Hepatocyte (in vitro differentiated cells): Measurements from ENCODE around the gene DNPEP.

Source experiments
- CTCF ChIP-seq: fragments of 200-600 bp; sonication (generic); IDR thresholded peaks from 2 replicates; pipeline ENCODE4 v1.5.1; 2016; ENCODE audit warnings: antibody characterized with exemption, mild to moderate bottlenecking; ENCODE audit not compliant: poor library complexity
- EZH2 ChIP-seq: fragments of 200-600 bp; sonication (generic); IDR thresholded peaks from 2 replicates; pipeline ENCODE4 v1.6.1; 2016; ENCODE audit warnings: antibody characterized with exemption, mild to moderate bottlenecking, borderline replicate concordance
- EZH2phosphoT487 ChIP-seq: fragments of 200-600 bp; sonication (generic); IDR thresholded peaks from one replicate; pipeline ENCODE4 v1.6.1; 2018; ENCODE audit warnings: antibody characterized with exemption, mild to moderate bottlenecking, low read depth, moderate library complexity; ENCODE audit not compliant: unreplicated experiment, severe bottlenecking

DNA sequence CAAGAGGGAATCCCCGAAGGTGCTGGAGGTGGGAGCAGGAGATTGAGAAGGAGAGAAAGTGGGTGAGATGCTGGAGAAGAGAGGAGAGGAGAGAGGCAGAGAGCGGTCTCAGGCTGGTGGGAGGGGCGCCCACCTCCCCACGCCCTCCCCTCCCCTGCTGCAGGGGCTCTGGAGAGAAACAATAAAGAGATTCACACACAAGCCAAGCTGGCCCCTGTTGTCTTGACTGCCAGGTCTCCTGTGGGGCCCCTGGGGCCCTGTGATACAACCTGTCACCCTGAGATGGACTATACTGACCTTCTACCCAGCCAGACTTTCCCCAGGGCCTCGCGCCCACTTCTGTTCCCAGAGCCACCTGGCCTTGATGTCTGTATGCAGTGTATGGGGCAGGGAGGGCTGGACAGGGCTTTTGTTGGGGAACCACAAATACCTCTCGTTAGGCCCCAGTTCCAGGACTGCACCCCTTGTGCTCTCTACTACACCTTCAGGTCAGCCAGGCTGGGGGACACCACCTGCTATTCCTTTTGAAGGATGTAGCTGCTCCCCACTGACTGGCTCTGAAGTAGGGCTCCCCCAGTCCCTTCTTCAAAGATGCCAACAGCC lies 38.9 kb upstream of the DNPEP start:
- no peak for TF ChIP-seq CTCF
- no peak for TF ChIP-seq EZH2phosphoT487
- no peak for TF ChIP-seq EZH2
